GM18858 (cell line): Measurements from ENCODE around the gene ZCCHC18.
"Not testable (repeated sequence)": the region's sequence is repeated elsewhere in the genome, so short reads cannot be mapped to it uniquely, and the experiment has no call there.

Experiments used
- ATAC-seq: cut with Tn5 transposase; IDR thresholded peaks from one replicate; pipeline ENCODE4 v1.9.1; 2021; ENCODE audit not compliant: unreplicated experiment

The ZCCHC18 gene

DNA sequence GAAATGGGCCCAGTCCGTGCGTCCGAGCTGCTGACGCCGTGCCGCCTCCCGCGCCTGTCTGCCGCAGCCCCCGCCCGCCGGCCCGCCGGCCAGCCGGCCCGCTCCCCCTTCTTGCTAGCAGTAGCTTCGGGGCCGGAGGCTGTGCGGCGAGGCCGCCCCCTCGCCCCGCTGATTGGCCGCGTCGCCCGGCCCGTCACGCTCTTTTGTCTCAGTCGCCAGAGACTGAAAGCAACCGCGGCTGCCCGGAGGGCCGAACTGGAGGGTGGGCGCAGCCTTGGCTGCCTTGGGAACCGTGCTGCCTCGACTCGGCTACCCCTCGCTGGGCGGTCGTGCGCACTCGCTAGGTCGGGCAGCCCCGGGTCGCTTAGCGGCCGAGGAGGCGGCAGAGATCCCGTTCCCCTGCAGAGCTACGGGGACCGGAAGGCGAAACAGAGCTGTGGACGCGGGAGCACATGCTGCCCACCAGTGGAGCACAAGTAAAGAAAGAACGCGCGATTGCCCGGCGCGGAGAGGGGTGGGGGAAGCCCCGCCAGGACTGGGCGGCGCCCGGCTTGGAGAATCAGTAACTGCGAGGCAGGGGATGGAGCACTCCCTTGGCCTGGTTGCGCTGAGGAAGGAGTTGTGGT lies at the start of gene ZCCHC18:
Gene ZCCHC18 (plus strand): TSS at position 198 of the 626 bp plus-strand sequence. CDS start 1,589 bp downstream, outside the sequence.
- peak; percentile 62 for ATAC-seq

GRCh38 chrX:104062636-104063035 lies 49.7 kb upstream of the ZCCHC18 start:
- not testable (repeated sequence) for ATAC-seq

GRCh38 chrX:104075778-104076445 lies 36.4 kb upstream of the ZCCHC18 start, which contains the start of gene TMSB15C:
TSS of gene TMSB15C (minus strand) at chrX:104076236.
- ATAC-seq: peak; percentile 90

DNA sequence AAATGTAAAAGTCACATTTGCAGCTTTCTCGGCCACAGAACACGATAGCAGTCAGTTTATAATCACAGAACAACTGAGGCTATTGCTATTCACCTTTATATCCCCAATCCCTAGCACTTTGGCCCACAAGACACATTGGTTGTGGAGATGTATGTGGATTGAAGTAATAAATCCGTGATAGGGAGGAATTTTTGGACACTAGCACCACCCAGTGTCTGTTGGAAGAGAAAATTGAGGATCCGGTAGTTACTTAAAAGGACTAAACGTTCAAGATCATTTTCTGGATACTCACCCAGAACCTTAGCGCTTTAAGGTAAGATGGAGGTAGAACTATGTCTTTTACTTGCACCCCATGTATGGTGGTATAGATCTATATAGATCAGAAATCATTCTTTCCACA lies 34.5 kb upstream of the ZCCHC18 start:
- not testable (repeated sequence) for ATAC-seq

GRCh38 chrX:104084063-104084462 lies 28.3 kb upstream of the ZCCHC18 start:
- no peak for ATAC-seq

DNA sequence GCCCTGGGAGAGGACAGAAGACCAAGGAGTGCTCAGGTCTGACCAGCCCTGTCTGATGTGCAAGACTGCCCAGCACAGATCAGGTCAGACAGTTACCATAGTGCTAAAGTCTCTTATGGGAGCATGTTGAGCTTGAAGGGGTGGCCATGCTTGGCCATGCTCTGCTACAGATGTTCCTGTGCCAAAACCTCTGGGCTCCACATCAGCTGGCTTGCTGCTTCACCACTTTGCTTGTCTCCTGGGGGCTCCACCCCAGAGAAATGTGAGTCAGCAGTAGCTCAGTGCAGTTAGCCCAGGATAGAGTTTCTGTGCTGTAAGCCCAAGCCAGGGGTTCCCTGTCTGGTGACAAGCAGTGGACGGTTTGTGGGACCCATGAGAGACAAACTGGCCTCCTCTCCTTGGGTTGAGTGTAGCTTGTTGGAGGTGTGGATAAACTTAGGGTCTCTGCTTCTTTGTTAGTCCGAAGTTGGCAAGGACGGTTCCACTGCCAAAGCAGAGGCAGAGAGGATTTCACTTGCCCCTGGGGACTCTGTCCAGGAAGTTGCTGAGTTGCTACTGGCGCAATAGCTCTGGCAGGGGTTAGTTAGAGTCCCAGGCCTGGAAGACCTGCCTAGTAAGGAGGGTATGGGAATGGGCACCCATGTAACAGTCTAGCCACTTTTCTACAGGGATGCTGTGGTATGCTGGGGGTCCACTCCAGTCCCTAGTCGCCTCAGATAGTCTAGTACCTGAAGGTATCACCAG lies 27.6 kb upstream of the ZCCHC18 start:
- no peak for ATAC-seq

DNA sequence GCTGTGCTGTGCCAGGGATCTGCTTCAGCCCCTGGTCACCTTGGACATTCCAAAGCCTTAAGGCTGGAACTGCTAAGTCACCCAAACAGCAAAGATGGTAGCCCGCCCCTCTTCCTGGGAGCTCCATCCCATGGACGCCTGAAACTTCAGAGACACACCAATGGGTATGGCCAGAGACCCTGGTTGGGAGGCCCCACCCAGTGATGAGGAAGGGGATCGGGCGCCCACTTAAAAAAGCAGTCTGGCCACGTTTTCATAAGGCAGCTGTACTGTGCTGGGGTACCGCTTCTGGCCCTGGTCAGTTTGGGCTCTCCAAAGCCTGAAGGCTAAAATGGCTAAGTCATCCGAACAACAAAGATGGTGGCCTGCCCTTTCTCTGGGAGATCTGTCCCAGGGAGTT lies 26.8 kb upstream of the ZCCHC18 start:
- ATAC-seq: no peak

- no peak for ATAC-seq
Observed at GRCh38 chrX:104085919-104086318, 26.4 kb upstream of the ZCCHC18 start.

- ATAC-seq: peak; percentile 82
Observed at GRCh38 chrX:104098151-104098808, 14.0 kb upstream of the ZCCHC18 start.

DNA sequence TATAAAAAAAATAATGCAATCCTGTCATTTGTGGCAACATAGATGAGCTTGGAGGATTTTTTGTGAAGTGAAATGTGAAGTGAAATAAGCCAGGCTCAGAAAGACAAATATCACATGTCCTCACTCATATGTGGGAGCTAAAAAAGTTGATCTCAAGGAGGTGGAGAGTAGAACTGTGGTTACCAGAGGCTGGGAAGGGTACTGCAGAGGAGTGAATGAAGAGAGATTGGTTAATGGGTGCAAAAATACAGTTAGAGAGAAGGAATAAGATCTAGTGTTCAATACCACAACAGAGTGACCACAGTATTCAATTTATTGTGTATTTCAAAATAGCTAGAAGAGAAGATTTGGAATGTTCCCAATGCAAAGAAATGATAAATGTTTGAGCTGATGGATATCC lies 13.4 kb upstream of the ZCCHC18 start:
- no peak for ATAC-seq

DNA sequence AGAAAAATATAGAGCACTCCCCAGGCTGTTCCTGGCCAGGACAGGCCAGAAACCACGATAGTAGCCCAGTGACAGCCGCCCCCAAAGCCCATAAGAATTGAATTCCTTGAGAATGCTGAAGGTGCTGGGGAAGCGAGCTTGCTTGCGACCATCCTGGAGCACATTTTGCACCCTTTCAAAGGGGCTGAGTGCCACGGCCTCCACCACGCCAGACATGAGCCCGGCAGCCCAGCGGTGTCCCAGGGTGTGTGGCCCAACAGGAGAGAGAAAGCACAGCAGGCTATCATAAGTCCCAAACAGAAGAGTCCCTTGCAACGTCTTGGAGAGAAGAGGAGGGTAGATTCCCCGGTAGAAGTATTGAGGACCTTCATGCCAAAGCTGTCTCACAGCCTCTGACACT lies 7.6 kb upstream of the ZCCHC18 start:
- no peak for ATAC-seq

DNA sequence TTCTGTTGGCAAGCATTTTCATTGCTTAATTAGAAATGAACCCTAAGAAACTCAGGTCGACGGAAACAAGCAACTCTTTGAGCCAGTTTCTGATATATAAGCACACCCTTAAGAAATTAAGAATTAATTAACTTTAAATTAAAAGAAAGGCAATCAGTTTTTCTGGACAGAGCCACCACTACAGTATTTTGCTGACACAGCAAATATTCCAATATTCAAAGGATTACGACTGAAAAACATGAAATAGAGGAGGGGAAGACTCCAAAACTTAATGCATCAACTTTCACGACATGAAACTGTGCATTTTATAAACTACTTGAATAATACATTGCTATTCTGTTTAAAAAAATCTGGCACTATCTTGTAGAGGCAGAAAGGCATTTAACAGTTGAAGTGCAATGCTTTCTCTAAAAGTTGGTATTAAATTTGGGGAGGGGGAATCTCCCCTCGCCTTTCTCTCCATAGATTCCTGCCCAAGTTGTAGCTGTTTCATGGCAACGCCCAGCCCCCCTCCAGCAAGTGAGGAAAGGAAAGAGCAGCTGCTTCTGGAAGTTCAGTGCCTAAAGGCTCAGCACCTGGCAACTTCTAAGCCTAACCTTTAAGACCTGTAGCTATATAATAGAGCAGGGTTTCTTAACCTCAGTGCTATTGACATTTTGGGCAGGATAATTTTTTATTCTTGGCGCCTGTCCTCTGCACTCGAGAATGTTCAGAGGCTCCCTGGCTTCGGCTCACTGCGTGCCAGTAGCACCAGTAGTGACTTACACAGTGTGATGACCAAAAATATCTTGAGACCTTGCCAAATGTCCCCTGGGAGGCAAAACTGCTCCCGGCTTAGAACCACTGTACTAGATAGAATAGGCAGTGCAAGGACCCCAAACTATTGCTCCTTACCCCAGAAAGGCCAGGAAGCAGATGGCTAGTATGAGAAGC lies 6.7 kb upstream of the ZCCHC18 start:
- no peak for ATAC-seq

DNA sequence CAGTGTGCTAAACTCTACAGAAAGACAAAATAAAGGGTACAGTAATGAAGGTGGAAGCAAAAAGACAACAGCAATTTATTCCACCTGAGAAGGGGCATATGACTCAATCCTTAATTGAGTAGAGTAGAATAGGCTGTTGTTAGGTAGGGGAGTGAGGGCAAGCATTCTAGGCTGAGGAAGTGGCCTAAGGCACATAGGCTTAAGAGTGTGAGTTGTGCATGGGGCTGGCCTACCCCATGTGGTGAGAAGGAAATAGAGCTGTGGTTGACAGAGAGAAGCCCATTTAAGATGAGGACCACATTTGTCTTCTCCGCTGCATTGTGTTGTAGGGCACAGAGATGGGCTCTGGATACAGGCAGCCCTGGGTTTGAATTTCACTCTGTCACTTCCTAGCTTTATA lies 3.4 kb upstream of the ZCCHC18 start:
- ATAC-seq: no peak

DNA sequence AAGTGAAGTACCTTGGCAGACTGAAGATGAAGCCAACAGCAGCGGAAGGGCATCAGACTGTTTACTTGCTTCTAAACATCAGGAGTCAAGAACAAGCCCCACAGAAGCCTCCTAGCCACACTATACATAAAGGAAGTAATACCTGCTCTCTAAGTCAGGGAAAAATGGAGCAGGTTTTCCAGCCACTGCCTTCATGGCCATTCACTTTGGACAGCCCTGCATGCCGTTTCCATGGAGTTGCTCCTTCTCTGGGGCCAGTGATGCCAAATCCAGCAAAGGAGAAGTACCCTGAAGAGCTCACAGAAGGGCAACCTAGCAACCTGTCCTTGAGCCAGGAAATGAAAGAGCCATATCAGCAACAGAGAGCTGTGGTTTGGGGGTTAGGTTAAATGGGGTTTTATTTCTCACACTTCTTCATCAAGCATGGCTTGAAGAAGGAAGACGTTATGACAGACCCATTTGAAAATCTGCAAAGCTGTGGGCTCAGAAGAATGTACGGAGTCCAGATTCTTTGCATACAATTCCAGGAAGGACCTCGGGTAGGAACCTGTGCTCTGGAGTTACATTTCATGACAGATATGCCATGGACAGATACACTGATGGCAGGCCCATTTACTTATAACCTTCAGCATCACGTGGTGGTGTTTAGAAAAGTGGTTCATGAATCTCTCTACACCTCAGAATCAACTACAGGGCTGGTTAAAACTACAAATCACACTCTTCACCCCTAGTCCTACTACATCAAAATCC lies 1.7 kb upstream of the ZCCHC18 start:
- ATAC-seq: peak; percentile 51

DNA sequence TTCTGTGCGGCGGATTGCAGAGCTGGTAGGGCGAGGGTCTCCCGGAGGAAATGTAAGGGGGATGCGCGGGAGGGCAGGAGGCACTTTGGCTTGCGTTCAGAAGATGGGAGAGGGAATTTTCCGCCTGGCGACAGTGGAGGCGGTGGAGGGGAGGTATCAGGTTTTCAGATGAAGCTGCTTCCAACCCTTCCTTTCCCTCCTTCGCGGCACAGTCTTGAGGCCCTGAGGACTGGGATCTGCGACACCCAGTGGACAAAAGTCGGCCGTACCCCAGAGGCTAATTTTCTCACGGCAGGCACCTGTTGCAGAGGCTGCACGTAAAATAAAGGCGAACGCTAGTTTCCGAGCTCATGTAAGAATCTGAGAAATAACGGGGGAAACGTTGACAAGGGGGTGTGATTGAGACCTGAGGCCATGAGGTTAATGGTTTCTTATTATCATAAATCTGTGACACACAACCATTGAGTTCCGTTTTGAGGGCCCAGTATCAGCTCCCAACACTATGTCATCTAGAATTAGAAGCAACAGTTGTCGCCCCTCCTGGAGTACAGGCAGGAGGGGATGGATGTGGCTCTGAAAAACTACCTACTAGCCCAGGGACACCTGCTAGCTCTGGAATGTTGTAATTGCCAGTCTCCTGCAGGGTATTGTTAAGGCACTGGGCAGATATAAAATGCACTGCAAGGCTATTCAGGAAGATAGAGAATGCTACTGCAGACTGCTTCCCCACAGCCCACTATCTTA lies 1.1 kb downstream of the ZCCHC18 start:
- no peak for ATAC-seq

- ATAC-seq: no peak
Observed at GRCh38 chrX:104117759-104118158, 5.4 kb downstream of the ZCCHC18 start.

DNA sequence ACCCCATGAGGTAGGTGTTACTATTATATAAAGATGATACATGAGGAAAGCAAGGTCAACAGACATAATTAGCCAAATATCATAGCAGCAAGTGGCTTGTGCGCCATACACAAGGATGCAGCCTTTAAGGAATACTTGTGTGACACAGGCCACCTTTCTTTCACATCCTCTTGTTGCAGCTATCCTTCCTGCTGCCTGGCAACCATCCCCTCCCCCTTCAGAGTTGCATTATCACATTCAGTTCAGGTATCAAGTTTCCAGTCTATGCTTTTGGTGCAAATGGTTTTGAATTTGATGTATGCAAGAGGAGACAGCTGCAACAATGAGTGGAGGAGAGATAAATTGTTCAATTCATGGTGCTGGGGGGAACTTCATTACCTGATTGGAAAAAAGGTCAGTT lies 6.4 kb downstream of the ZCCHC18 start:
- no peak for ATAC-seq

GRCh38 chrX:104122829-104123228 lies 10.5 kb downstream of the ZCCHC18 start:
- no peak for ATAC-seq

- ATAC-seq: no peak
Observed at GRCh38 chrX:104126856-104127255, 14.5 kb downstream of the ZCCHC18 start.
